GM18909 (cell line): ENCODE measurements around the gene IL1RAPL1.
"Not testable (repeated sequence)": the region's sequence is repeated elsewhere in the genome, so short reads cannot be mapped to it uniquely, and the experiment has no call there.

Experiments used
- ATAC-seq: cut with Tn5 transposase; IDR thresholded peaks from one replicate; pipeline ENCODE4 v1.9.1; 2021; ENCODE audit warnings: mild to moderate bottlenecking; ENCODE audit not compliant: unreplicated experiment, poor library complexity

IL1RAPL1 gene

GRCh38 chrX:29067351-29067750, 480.1 kb downstream of the IL1RAPL1 start:
- no peak for ATAC-seq

- no peak for ATAC-seq
Measured at GRCh38 chrX:29071525-29072320, 484.5 kb downstream of the IL1RAPL1 start.

DNA sequence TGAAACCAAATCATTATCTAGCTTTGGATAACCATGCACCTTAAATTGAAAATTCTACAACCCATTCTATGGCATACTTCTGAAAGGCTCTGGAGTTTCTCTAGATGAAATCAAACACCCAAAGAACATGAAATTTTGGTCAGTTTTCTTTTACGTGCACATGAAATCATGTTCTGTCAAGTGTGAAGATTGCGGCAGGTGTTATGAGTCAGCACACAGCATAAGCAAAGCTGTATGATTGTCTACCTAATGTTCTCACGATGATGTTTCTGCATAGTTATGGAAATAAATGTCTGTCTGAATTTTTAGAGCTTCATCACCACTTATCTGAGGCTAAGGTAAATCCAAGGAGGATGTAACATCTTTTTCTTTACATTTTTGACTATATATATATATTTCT, 495.3 kb downstream of the IL1RAPL1 start:
- peak; percentile 44 for ATAC-seq

DNA sequence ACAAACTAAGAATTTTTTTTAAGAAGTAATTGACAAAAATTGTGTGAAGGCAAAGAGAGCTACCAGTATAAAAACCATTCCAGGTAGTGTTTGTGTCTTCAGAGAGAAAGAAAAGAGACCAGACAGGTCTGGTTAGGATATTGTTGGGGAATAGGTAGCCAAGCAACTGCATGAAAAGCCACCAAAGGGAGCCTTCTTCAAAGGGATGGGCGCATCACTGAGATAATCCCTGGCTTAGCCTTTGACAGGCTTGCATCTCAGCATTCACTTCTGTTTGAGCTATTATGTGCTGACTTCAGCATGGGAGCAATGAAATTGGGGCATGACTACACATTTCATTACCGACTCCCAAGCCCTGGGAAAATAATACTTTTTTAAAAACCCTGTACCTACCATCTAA, 496.6 kb downstream of the IL1RAPL1 start:
- no peak for ATAC-seq

DNA sequence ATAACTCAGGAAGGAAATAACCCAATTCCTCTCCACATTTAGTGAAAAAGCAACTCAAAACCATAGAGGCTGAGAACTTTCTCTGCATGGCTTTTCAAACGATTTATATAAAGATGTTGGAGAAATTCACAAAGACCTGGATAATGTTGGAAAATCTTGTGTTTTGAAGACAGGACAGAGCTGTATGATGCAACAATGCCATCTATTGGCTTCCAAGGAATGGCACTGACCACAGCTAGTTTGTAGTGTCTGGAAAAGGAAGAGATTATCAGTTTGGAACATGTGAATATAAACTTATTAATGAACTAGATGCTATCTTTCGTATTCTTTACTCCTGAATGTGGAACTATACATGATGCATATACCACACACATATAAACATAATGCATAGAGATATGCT, 503.6 kb downstream of the IL1RAPL1 start:
- ATAC-seq = no peak

DNA sequence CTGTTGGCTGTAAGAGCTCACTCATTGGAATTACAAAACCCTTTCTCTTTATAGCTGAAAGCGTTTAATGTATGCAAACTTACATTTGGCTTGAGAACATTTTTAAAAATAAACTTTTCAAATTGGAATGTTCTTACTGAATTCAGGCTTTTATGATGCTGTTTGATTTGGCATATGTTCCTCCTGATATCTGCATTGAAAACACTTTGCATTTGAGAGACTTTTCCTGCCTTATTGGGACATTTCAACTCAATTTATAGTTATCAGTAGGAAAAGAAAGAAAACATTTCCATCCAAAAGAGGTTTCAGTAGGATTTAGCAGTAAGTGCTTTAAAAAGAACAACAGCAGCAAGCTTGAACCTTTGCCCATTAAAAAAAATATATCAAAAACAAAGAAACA, 520.0 kb downstream of the IL1RAPL1 start:
- no peak for ATAC-seq

- ATAC-seq = no peak
Measured at GRCh38 chrX:29110041-29110440, 522.8 kb downstream of the IL1RAPL1 start.

GRCh38 chrX:29113221-29113620, 526.0 kb downstream of the IL1RAPL1 start:
- no peak for ATAC-seq

- not testable (repeated sequence) for ATAC-seq
Measured at GRCh38 chrX:29122817-29123216, 535.6 kb downstream of the IL1RAPL1 start.

DNA sequence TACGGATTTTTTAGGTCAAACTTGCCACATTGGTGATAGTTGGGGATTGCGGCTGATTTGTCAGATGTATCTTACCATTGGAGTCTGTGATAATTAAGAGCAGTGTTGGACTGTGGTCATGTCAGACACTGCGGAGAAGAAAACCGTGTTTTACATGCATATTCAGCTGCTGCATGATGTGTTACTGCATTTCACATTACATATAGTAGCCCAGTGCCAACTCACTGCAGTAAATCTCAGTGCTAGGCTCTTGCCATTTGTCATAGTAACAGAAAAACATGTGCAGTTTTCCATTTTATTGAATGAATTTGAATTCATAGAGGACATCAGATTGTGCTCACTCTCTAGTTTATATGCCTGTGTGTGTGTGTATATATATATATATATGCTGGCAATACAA, 543.7 kb downstream of the IL1RAPL1 start:
- ATAC-seq = no peak

DNA sequence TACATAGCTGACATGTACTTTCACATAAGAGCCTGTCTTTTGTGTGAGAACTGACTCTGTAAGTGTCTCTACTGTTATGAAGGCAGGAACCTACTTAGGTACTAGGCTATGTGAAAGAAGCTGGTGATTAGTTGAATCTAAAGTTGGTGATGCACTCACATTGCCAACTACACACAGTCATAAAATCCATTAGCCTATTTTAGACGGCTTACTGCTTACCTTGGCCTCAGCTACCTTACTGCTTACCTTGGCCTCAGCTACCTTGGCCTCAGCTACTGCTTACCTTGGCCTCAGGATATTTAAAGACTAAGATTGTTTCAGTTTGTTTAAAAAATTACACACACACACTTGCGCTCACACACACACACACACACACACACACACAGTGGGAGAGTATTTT, 549.7 kb downstream of the IL1RAPL1 start:
- no peak for ATAC-seq

DNA sequence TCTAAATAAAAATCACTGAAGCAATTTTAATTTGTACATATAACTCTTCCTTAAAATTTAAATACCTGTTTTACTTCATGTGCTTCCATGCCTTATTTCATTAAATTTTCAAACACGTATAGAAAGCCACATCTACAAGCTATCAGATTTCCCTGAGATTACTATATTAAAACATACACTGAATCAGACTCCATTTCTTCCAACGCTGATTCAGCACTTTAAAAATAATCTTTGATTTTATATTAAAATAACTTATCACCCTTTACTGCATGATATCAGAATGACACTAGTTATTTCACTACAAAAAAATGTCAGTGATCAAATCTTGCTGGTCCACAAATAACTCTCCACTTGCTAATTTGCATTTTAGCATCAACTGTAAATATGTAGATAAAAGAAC, 550.8 kb downstream of the IL1RAPL1 start:
- ATAC-seq = no peak

DNA sequence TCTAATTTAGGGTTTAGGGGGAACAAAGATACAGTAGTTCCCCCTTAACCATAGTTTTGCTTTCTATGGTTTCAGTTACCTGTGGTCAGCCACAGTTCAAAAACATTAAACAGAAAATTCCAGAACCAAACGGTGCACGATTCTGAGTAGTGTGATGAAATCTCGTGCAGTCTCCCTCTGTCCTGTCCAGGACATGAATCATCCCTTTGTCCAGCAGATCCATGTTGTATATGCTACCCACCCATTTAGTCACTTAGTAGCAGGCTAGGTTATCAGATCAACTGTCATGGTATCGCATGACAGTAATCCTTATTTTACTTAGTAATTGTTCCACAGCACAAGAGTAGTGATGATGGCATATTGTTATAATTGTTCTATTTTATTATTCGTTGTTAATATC, 556.1 kb downstream of the IL1RAPL1 start:
- ATAC-seq = no peak

- no peak for ATAC-seq
Measured at GRCh38 chrX:29143756-29144155, 556.5 kb downstream of the IL1RAPL1 start.

DNA sequence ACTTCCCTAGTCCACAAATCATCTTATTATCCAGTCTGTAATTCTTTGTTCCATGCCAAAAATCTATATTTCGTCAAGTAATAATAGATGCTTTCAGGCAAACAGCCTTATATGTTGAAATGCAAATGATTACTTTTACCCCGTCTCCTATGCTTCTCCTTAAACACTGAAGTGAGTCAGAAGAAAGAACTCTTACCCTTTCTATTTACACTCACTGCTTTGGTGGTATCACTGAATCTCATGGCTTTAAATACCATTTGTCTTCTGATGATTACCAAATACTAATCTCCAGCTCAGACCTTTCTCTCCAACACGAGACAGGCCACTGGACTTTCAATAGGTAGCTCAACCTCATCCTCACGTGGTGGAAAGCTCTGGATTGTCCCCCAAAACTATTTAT, 558.1 kb downstream of the IL1RAPL1 start:
- ATAC-seq = no peak

GRCh38 chrX:29148511-29148910, 561.3 kb downstream of the IL1RAPL1 start:
- ATAC-seq = no peak

DNA sequence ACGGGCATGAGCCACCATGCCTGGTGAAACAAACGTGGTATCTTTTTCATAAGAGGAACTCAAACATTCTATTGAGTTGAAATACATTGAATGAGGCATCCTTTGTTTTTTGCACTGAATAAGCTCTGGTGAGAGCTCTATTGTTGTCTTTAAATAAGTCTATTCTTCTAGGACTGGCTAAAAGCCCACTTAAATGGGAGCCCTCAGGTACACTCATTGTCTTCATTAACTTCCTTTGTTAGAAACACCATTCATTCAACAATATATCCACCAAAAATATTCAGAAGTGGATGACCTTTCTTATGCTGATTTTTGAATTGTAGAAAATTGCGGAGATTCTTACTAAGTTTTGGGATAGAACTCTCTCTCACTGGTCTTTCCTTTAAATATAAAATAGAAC, 568.0 kb downstream of the IL1RAPL1 start:
- no peak for ATAC-seq

- ATAC-seq = no peak
Measured at GRCh38 chrX:29172880-29173279, 585.6 kb downstream of the IL1RAPL1 start.

DNA sequence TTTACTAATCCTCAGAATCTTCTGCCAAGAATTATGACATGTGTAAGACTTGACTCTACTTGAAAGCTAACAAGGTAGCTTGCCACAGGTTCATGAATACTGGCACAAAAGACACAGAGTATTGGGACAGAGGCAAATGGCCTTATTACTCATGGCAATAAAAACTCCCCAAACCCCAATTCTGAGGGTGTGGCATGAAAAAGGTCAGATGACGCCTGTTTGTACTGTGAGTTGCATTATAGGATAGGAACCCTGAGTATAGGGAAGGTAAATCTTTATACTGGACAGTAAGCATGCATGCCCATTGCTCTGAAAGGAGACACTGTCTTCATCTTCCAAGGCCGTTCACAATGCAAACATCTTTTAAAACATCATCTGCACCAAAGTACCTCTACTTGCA, 600.0 kb downstream of the IL1RAPL1 start:
- no peak for ATAC-seq

GRCh38 chrX:29196501-29196900, 609.3 kb downstream of the IL1RAPL1 start:
- ATAC-seq = no peak

DNA sequence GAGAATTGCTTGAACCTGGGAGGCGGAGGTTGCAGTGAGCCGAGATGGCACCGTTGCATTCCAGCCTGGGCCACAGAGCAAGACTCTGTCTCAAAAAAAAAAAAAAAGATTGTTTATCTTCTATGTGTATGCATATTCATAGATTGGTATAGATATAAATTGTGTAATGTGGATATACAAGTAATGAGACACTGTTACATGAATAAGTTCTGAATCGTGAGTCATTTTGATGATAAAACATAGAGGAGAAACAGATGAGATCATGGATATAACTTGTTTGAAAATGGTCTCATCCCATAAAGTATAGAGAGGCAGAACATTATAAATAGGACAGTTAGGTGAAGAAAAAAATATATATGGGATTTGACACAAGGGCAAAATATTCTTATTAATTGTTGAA, 628.0 kb downstream of the IL1RAPL1 start:
- no peak for ATAC-seq

- no peak for ATAC-seq
Measured at GRCh38 chrX:29225670-29226069, 638.4 kb downstream of the IL1RAPL1 start.
